Renal pelvis (tissue), 12 donors: Measurements from ENCODE around the gene RECK. TPM values are rescaled to one million over a fixed set of nuclear protein-coding genes. Genes with fewer than 3 reads are reported as not detected.
"Not testable (repeated sequence)": the region's sequence is repeated elsewhere in the genome, so short reads cannot be mapped to it uniquely, and the experiment has no call there.

ENCODE experiments used
- DNase-seq: peaks from one replicate; pipeline ENCODE4 v3.0.0-alpha.2; 2013
- long read RNA-seq, 16 experiments: transcript quantifications; one replicate each; lab custom pipeline, GENCODE V29; 2026
- polyA plus RNA-seq, 3 donors: library from polyadenylated mRNA; unstranded; fragments of 120-200 nt; gene quantifications; one replicate each; pipeline ENCODE4 v1.2.1, GENCODE V29; 2013; ENCODE audit not compliant: insufficient read length in 3 of 3

The RECK gene, protein sequence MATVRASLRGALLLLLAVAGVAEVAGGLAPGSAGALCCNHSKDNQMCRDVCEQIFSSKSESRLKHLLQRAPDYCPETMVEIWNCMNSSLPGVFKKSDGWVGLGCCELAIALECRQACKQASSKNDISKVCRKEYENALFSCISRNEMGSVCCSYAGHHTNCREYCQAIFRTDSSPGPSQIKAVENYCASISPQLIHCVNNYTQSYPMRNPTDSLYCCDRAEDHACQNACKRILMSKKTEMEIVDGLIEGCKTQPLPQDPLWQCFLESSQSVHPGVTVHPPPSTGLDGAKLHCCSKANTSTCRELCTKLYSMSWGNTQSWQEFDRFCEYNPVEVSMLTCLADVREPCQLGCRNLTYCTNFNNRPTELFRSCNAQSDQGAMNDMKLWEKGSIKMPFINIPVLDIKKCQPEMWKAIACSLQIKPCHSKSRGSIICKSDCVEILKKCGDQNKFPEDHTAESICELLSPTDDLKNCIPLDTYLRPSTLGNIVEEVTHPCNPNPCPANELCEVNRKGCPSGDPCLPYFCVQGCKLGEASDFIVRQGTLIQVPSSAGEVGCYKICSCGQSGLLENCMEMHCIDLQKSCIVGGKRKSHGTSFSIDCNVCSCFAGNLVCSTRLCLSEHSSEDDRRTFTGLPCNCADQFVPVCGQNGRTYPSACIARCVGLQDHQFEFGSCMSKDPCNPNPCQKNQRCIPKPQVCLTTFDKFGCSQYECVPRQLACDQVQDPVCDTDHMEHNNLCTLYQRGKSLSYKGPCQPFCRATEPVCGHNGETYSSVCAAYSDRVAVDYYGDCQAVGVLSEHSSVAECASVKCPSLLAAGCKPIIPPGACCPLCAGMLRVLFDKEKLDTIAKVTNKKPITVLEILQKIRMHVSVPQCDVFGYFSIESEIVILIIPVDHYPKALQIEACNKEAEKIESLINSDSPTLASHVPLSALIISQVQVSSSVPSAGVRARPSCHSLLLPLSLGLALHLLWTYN
- polyA plus RNA-seq: 10 to 100 TPM; 25.4 to 28.1 (median 26.5) TPM
- long read RNA-seq, donor 1, full-length matches to known transcripts: 3 of 9 reads
- long read RNA-seq, donor 1, partial matches to known transcripts: 6 of 9 reads
- long read RNA-seq, donor 1, other reads (novel, unspliced or antisense): 0 of 9 reads
- long read RNA-seq, donor 2, full-length matches to known transcripts: 2 of 7 reads
- long read RNA-seq, donor 2, partial matches to known transcripts: 5 of 7 reads
- long read RNA-seq, donor 2, other reads (novel, unspliced or antisense): 0 of 7 reads
- long read RNA-seq, donor 3: 0 reads
- long read RNA-seq, donor 4, full-length matches to known transcripts: 2 of 32 reads
- long read RNA-seq, donor 4, partial matches to known transcripts: 30 of 32 reads
- long read RNA-seq, donor 4, other reads (novel, unspliced or antisense): 0 of 32 reads
- long read RNA-seq, donor 5: 0 reads
- long read RNA-seq, donor 6, full-length matches to known transcripts: 1 of 12 reads
- long read RNA-seq, donor 6, partial matches to known transcripts: 11 of 12 reads
- long read RNA-seq, donor 6, other reads (novel, unspliced or antisense): 0 of 12 reads
- long read RNA-seq, donor 7, full-length matches to known transcripts: 6 of 20 reads
- long read RNA-seq, donor 7, partial matches to known transcripts: 14 of 20 reads
- long read RNA-seq, donor 7, other reads (novel, unspliced or antisense): 0 of 20 reads
- long read RNA-seq, donor 8, full-length matches to known transcripts: 3 of 3 reads
- long read RNA-seq, donor 8, partial matches to known transcripts: 0 of 3 reads
- long read RNA-seq, donor 8, other reads (novel, unspliced or antisense): 0 of 3 reads
- long read RNA-seq, donor 9, full-length matches to known transcripts: 3 of 3 reads
- long read RNA-seq, donor 9, partial matches to known transcripts: 0 of 3 reads
- long read RNA-seq, donor 9, other reads (novel, unspliced or antisense): 0 of 3 reads
- long read RNA-seq, donor 10, full-length matches to known transcripts: 2 of 13 reads
- long read RNA-seq, donor 10, partial matches to known transcripts: 11 of 13 reads
- long read RNA-seq, donor 10, other reads (novel, unspliced or antisense): 0 of 13 reads
- long read RNA-seq, donor 11, full-length matches to known transcripts: 6 of 6 reads
- long read RNA-seq, donor 11, partial matches to known transcripts: 0 of 6 reads
- long read RNA-seq, donor 11, other reads (novel, unspliced or antisense): 0 of 6 reads
- long read RNA-seq, donor 12, full-length matches to known transcripts: 5 of 12 reads
- long read RNA-seq, donor 12, partial matches to known transcripts: 7 of 12 reads
- long read RNA-seq, donor 12, other reads (novel, unspliced or antisense): 0 of 12 reads
- long read RNA-seq, donor 13, full-length matches to known transcripts: 1 of 1 reads
- long read RNA-seq, donor 13, partial matches to known transcripts: 0 of 1 reads
- long read RNA-seq, donor 13, other reads (novel, unspliced or antisense): 0 of 1 reads
- long read RNA-seq, donor 14: 0 reads
- long read RNA-seq, donor 15, full-length matches to known transcripts: 1 of 18 reads
- long read RNA-seq, donor 15, partial matches to known transcripts: 17 of 18 reads
- long read RNA-seq, donor 15, other reads (novel, unspliced or antisense): 0 of 18 reads
- long read RNA-seq, donor 16, full-length matches to known transcripts: 2 of 2 reads
- long read RNA-seq, donor 16, partial matches to known transcripts: 0 of 2 reads
- long read RNA-seq, donor 16, other reads (novel, unspliced or antisense): 0 of 2 reads

DNA sequence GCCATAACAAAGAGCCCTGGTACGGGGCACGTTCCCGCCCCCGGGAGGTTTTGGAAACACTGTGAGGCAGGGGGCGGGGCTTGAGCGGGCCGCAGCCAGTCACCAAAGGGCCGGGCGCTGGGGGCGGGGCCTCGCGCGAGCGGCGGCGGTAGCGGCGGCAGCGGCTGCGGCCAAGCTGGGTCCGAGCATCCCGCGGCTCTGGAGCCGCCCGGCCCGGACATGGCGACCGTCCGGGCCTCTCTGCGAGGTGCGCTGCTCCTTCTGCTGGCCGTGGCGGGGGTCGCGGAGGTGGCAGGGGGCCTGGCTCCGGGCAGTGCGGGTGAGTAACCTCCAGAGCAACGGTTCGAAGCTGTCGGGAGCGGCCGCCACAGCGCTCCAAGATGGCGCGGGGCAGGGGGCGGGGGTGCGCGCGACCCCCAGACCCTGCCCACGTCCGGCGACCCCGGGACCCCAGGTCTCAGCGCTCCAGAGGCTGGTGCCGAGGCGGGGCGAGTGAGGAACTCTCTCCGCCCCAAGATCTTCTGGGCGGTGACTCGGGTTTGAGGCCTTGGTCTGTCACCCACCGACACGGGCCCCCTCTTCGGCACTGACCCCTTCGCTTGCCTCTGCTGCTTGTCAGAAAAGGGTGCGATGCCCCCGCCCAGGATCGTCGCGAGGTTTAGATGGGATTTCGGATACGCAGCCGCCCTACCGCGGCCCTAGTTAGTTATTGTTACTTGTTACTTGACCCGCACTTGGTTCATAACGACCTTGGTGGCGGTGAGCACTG is at the start of gene RECK:
Gene RECK, plus strand, starts transcription at position 134 of the 769 bp plus-strand sequence. Its CDS starts 86 bp downstream, at position 220.
- peak; percentile 81 for DNase-seq

DNA sequence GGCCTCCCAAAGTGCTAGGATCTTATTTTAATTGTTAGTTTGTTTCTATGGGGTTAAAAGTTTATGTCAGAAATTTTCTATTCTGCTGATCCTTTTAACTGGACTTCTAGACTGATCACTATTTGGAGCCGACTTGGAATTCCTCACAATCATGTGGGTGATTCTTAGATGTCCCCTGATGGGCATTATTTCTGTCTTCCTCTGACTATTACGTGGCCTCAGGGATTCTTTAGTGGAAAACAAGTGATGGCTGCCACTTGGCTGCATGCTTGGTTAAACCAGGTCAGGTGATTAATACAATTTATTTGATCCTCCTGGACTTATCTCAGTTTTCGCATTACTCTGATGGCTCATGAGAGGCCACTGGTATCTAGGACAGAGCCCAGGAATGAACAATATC is 46.6 kb upstream of the RECK start:
- no peak for DNase-seq

DNA sequence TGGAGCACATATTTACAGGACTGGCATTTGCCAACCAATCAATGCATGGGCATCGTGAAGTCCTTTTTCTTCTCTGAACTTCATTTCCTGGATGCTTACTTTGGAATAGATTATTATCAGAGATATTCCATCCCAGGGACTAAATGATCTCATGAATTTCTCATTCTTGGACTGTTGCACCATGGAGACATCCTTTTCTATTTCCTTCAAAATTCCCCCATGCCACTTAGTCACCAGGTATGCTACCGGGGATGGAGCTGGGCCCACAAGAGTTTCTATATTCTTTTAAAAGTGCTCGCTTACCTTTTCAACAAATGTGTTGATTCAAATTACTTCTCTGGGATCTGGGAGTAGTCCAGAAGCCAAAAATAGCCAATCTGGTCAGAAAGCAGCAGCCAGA is 43.6 kb upstream of the RECK start:
- DNase-seq: not testable (repeated sequence)

DNA sequence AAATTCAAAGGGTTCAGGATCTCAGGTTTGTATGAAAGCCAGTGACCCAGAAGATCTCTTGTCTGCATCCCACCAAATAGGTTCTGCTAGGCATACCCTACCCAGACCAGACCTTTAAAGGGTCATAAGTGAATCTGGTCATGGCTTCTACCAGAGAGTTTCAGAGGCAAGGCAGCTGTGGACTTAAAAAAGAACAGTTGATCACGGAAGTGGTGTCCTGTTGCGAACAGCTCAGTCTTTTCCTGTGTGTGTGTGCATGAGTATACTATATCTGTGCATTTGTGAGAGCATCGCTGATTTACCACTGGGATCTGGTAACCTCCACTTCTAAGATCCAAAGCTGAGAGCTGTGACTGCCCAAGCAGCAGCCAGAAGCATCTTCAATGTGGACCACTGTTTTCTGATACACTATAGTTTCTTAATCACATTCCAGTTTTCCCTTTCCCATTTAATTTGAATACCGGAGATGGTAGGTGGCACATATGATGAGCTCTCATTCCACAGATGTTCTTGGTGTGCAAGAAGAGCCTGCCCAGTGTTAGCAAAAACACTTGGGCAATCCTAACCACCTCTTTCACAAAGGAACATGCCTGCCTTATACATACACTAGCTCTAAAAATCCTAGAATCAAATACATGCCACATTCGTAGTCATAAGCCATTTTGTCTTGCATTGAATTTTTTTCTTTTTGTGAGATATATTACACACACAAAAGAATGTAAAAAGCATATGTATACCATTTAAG is 42.6 kb upstream of the RECK start:
- DNase-seq: no peak

DNA sequence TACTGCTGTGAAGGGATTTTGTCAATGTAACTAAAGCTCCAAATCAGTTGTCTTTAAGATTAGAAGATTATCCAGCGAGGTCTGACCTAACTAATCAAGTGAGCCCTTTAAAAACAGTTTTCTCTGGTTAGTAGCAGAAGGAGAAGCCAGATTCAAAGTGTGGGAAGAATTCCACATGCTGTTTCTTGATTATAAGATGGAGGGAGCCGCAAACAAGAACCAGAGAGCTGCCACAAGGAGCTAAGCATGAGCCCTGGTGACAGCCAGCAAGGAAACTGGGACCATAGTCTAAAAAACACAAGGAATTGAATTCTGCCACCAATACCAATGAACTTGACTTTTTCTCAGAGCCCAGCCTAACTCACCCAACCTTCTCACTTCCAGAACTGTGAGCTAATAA is 41.8 kb upstream of the RECK start:
- DNase-seq: no peak

DNA sequence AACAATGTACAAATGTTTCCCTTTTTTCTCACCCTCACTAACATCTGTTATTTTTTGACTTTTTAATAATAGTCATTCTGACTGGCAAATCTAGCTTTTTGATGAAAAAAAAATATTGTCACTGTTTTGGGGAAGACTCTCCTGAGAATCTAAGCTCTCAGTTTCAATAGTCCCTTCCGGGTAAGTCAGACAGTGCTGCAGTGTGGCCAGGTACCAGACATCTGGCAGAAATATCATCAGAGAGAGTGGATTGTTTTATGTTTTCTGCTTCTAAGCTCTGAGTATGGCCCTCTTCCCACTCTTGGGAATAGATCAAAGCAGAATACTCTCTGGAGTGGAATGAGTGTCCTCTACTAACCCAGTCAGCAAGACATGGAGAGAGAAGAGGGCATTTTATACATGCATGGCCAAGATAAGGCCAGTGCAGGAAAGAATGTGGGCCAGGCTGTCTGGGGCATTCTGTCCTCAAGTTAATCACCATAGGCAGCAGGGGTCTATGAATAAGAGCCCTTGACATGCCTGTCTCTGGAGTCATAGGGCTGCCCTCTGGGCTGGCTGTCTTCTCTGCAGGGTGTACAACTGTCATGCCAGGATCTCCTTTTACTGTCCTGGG is 40.2 kb upstream of the RECK start:
- no peak for DNase-seq

DNA sequence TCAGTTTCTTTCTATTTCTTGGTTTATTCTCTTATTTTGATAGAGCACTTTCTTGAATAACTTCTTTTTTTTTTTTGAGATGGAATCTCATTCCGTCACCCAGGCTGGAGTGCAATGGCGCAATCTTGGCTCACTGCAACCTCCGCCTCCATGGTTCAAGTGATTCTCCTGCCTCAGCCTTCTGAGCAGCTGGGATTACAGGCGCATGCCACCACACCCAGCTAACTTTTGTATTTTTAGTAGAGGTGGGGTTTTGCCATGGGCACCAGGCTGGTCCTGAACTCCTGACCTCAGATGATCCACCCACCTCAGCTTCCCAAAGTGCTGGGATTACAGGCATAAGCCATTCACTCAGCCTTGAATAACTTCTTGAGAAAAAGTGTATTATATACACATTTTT is 39.7 kb upstream of the RECK start:
- DNase-seq: not testable (repeated sequence)

DNA sequence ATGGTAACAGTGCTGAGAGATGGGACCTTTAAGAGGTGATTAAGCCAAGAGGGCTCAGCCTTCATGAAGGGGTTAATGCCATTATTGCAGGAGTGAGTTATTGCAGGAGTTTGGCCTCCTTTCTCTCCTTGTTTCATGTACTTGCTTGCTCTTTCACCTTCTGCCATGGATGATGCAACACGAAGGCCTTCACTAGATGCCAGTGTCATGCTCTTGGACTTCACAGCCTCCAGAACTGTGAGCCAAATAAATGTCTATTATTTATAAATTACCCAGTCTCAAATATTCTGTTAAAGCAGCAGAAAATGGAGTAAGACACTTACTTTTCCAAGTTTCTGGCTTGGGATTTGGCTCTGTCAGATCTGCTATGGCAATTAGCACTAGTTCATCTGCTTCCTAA is 38.4 kb upstream of the RECK start:
- no peak for DNase-seq

DNA sequence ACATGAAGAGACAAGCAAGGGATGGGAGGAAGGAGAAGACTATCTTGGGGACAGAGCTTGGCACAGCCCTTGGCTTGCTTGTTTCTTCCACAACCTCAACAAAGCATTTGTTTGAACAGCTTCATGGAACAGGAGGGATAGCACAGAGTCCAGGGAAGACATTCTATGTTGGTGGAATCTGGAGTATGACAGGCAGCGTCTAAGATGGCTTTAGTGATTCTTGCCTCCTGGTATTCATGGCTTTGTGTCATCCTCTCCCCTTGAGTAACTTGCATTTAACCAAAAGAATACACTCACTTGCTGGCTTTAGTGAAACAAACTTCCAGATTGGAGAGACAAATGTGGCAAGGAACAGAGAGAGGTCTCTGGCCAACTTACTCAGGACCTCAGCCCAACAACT is 30.8 kb upstream of the RECK start:
- DNase-seq: no peak

DNA sequence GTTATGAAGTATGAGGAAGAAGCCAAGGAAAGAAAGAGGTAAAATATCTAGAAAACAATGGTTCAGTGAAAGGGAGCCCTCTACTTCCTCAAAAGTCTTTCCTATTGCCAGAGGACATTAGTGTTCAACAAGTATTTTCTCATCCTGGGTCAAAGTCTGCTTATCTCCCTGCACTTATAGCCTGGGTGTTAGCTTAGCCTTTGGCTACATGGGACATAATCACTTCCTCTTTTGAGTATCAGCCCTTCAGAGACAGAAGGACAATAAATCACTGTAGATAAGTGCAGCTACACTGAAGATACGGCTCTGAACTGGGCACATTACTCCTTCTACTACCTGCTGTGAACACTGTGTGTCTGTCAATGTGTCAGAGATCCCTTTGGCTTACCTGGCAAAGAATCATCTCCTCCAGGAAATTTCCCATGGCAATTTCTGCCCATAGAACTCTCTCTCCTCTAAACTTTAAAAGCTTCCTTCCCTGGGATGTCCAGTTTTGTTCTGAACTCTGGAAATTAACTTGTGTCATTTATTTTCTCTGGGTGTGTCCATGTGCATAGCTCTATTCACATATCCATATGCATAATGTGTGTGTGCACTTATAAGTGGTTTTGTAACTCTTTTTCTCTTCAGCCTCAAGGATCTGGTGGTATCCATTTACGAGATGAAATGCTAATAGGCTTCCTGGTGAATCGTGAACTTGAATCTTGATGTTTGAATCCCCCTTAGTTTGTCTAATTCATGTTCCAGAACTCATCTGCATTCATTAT is 30.0 kb upstream of the RECK start:
- DNase-seq: no peak

DNA sequence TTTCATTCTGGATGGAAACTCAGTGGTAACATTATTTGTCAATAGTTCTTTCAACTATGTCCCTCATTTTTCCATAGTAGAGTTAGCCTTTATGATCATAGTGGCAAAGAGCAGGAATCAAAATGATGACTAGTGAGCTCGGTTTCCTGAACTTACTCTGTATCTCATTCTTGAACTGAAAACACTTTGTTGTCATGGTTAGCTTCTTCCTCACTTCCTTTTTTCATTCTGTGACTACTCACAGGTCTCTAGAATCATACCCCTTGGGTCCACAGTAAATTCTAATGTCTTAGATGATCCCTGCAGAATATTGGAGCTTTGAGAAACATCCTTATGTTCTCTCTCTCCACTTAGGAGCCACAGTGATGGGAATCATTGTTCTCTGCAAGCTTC is 29.4 kb upstream of the RECK start:
- DNase-seq: no peak

DNA sequence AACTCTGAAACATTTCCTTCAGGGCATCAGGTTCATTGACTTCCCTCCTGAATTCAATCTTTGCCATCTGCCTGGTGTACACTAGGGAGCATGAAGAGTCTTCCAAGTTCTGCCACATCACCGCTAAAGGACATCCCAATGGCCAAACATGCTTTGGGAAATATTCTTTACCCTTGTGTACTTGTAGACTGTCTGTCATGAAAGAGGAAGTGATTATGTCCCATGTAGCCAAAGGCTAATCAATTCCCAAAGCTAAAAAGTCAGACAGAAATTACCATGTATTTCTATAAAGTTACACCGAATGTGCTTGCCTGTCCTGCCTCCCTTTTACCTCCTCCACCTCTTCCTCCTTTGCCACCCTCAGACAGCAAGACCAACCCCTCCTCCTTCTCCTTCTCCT is 28.9 kb upstream of the RECK start:
- no peak for DNase-seq

DNA sequence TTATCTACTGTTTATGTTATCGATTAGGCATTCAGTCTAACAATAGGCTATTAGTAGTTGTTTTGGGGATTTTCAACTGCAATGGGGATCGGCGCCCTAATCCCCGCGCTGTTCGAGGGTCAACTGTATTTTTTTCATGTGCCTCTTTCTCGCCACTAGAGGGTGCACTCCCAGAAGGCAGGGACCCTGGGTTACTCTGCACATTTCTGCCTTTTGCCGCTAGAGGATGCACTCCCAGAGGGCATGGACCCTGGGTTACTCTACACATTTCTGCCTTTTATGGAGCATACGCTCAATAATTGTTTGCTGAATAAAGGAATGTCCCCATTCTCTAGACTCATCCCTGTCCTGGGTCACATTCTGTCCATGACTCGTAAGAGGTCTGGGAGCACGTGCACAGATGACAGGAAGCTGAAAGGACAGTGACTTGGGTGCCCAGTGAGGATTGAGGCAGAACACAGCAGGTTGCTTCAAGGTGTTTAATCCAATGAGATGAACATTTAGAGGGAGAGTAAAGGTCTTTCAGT is 27.9 kb upstream of the RECK start:
- peak; percentile 46 for DNase-seq

DNA sequence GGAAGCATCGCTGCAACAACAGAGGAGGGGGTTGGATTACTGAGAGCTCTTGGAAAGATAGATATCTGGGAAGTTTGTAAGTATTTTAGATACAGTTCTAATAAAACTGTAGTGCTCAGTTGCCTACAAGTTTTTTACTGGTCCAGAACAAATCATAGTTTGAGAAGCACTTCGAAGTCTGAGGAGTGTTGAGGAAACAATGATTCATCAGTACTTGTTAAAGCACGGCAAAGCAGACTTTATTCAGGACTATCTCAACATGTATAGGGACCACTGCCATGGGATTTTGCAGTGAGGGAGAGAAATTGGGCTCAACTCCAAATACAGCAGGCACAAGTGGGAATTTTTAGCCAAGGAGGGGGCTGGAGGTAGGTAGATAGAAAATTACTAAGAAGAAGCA is 25.3 kb upstream of the RECK start:
- DNase-seq: no peak

DNA sequence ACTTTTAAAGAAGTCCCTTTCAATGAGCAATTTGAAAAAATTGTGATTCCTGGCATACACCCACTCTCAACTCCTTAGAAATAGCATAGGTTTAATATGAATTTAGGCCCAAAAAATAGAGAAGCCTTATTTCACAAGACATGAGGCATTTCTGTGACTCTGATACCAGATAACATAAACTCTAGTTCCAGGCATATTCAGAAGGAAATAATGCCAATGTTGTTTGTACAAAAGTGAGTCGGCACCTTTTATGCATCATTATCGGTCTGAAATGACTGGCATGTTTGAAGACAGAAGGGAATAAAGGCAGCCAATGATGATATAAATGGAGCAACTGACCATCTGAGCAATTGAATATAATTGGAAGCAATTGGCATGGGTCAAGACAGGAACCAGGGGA is 19.4 kb upstream of the RECK start:
- no peak for DNase-seq

DNA sequence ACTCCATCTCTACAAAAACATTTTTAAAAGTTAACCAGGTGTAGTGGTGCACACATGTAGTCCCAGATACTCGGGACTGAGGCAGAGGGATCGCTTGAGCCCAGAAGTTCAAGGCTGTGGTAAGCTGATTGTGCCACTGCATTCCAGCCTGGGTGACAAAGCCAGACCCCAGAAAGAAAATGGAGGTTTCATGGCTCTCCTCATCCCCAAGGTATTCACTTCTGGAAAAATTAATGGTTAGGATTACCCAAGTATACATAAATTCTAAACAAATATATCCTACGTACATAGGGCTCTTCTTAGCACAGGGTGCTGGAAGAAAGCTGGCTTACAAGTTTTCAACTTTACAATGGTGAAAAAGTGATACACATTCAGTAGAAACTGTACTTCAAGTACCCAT is 18.6 kb upstream of the RECK start:
- no peak for DNase-seq
